Activated CD4-positive, alpha-beta T cell treated with anti-CD3 and anti-CD28 coated beads, Interleukin-2, Interleukin-4, amounts not matched to agents 100 ng/mL and 50 ng/mL, durations not matched to agents 16 hours and 8 hours (primary cell): ENCODE results near the gene PRKCQ.
"Not testable (repeated sequence)": the region's sequence is repeated elsewhere in the genome, so short reads cannot be mapped to it uniquely, and the experiment has no call there.

ENCODE experiments used
- DNase-seq: peaks from one replicate; pipeline ENCODE4 v3.0.0-alpha.2; 2020; ENCODE audit warnings: low spot score

PRKCQ gene

DNA sequence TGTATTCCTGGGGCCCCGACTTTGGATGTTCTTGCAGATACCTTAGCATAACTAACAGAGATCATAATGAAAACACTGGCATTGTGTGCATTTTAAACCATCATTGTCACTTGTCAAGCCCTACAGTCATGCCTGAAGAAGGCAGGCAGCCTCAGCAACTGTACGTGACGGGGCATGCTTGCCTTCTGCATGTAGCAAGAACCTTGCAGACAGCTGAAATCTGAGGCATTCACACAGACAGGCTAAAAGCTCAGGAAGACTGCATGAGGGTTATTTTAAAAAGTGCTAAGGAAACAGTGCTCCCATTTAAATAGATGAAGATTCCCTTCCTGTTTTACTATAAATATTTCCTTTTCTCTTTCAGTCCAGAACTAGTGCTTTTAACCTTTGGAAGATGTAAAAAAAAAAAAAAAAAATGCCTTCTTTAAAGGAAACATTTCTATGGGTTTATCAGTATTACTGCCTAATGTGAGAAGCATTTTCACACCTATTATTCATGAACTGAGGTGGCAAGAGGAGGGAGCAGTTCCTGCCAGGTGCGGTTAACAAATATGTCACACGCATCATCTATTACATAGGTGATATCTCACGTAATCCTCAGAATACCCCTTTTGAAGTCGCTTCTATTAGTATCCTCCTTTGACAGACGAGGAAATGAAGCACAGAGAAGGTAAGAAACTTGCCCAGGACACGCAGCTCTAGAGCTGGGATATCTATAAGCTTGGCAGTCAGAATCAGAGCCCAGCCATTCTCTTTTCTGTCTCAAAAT, 88.1 kb downstream of the PRKCQ start:
- DNase-seq: peak; percentile 67

DNA sequence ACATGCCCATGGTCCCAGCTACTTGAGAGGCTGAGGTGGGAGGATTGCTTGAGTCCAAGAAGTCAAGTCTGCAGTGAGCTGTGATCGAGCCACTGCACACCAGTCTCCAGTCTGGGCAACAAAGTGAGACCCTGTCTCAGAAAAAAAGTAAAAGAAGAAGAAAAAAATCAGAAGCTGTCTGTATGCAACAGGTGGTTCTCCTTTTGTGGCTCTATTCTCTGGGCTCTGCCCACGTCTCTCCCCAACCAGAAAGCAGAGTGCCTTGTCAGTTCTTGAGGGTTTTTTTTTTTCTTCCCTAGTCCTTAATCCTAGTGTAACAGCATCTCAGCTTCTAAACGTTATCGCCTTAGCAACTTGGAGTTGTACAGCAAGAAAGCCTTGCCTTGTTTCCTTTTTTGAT, 89.5 kb downstream of the PRKCQ start:
- DNase-seq: no peak

DNA sequence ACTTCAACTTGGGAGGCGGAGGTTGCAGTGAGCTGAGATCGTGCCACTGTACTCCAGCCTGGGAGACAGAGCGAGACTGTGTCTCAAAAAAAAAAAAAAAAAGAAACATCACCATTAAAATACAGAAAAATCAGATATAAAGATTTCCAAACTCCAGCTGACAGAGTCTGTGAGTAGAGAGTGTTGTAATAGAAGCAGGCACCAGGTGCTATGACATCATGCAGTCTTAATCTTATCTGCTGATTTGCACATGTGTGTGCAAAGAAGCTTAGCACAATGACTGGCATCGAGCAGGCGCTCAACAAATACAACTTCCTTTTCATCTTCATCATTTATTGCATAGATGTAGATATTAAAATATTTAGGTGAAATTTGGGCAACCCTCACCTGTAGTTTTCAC, 92.2 kb downstream of the PRKCQ start:
- DNase-seq: no peak

DNA sequence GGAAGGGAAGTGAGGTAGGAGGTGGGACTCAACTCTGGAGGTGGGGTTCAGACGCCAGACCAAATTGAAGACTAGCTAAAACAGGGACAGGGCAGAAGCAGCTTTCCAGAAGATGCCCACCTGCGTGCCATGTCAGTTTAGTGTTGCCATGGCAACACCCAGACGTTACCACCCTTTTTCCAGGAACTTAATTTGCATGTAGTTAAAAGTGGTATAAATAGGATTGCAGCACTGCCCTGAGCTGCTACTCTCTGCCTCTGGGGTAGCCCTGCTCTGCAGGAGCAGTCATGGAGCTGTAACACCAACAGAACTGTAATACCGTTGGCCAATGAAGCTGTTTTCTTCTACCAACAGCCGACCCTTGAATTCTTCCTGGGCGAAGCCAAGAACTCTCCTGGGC, 93.8 kb downstream of the PRKCQ start:
- no peak for DNase-seq

DNA sequence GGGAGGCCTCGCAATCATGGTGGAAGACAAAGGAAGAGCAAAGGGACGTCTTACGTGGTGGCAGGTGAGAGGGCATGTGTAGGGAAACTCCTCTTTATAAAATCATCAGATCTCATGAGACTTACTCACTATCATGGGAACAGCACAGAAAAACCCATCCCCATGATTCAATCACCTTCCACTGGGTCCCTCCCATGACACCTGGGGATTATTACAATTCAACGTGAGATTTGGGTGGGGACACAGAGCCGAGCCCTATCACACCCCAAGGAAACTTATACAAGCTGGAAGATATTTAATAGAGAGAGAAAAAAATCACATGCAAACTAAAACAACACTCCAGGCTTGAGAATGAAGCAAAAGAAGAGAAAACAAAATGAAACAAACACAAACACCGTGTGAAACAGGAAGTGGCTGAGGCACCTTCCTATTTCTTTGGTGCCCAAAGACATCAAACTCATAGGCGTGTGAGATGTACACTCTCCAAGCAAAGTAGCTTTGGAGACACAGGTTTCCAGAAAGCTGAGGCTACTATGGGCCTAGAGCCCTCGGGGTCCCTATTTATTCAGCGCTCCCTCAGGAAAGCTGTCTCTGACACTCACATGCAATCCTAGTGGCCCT, 97.2 kb downstream of the PRKCQ start:
- no peak for DNase-seq

DNA sequence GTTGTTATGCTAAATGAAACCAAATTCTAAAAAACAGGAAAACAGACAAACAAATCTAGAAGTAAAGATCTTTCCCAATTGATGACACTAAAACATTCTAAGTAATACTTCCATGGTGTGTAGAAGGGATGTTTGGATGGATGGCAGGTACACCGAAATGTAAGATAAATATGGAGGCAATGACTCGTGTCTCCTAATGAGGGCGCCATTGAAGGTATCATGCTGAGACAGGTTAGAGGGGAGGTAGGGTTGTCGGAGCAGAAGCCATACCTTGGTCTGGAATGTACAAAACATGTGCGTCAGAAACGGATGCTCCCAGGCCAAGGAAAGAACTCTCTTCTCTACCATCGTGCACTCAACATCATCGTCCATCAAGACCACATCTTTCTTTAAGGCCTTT, 101.4 kb downstream of the PRKCQ start:
- DNase-seq: no peak

DNA sequence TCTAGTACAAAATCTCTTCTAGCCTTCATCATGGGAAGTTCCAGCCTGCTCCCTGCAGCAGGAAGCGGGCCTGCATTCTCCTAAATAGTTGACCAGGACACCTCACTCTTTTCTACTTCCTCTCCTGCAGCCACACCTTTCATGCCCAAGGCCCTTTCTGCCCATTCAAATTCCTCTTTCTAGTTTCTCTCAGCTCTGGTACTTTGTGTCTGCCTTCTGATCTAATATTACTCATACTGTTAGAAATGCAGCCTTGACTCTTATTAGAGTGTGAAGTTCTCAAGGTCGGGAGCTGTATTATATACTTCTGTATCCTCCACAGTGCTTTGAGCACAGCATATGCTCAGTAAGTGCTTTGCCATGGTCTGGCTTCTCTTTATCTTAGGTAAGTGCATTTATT, 103.1 kb downstream of the PRKCQ start:
- no peak for DNase-seq

DNA sequence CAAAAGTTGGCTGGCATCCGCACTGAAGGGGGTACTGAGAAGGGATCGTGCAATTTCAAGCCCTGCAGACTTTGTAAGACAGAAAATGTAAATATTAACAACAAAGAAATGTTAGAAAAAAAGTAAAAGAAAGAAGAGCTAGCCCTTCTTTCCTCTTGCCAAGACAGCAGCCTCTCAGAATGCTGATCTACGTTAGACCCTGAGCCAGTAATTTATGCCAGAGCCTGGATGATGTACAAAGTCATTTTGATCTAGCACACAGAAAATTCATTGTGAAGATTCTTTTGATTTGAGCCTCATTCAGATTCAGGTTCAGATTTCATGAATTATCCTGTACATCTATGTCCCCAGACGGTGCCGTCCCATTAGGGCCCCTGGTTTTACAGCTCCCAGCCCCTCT, 105.2 kb downstream of the PRKCQ start:
- no peak for DNase-seq

DNA sequence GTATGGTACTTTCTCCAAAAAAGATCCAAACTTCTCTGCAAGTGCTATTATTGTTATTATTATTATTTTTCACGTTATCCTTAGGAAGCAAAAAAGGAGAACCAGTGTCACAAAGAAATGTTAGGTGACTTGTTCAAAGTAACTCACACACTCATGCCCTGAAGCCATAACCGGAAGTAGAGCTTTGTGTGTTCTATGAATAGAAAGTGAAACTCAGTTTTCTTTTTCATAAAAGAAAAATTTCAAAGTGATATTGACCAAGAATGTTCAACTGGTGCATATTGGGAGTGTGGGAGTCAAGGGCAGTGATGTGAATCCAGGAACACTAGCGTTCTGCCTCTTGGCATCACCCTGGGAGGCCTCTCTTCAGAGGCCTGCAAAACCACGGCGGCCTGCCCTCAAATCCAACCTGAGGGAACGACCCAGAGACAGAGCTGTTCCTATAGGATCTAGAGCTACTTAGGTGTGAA, 106.1 kb downstream of the PRKCQ start:
- DNase-seq: peak; percentile 73

DNA sequence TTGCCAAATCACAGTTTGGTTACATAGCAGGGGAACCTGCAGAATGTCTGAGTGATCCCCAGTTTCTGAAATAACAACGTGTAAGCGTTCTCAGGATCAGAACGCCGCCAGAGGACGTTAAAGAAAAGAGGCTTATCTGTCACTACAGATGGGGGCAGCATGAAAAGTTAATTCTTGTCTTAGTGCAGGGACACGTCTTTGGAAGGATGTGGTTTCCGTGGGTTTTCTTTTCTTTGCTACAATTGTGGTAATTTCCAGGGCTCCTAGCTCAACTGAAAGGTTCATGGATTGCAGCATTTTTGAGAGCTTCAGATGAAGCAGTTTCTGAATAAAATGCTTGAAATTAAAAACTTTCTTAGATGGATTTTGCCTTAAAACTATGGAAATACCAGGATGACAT, 106.6 kb downstream of the PRKCQ start:
- DNase-seq: peak; percentile 87

DNA sequence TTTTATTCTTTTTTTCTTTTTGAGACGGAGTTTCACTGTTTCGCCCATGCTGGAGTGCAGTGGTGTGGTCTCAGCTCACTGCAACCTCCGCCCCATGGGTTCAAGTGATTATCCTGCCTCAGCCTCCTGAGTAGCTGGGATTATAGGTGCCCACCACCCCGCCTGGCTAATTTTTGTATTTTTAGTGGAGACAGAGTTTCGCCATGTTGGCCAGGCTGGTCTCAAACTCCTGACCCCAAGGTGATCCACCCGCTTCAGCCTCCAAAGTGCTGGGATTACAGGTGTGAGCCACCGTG, 107.4 kb downstream of the PRKCQ start:
- DNase-seq: not testable (repeated sequence)

DNA sequence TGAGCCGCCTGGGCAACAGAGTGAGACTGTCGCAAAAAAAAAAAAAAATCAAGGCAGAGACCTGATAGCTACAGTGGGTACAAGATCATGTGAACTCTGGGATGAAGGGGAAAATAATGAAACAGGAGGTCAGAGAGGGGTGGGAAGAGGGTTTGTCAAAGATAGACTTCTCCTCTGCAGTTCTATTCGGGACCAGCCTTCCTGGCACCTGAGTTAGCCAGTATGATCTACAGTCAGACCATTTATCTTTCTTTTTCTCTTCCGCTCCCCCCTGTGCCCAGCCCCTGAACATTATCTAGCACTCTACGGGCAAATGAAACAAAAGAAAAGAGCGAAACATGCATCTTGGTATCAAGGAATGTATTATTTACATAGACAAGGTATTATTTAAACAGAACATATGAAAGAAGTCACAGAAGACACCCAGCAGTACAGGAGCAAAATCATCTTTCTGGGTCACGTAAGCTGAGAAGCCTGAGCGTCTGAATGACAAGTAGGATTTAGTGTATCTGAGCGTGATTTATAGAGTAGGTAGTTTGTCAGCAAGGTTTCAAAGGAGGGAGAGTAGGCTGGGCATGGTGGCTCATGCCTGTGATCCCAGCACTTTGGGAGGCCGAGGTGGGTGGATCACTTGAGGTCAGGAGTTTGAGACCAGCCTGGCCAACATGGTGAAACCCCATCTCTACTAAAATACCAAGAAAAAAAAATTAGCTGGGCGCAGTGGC, 109.0 kb downstream of the PRKCQ start:
- DNase-seq: no peak

DNA sequence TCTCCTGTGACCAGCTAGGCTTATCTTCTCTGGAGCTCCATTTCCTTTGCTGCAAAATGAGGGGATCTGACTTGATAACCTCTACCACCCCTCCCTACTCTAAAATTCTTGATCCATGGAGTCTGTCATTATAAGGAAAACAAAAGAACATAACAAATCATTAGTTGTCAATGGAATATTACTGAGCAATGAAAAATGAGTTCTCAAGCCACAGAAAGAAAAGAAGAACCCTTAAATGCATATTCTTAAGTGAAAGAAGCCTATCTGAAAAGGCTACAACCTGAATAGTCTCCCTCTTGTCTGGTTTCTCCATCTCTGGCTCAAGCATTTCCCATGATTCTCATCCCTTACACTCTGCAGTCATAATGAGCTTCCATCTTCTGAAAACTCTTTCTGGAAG, 110.4 kb downstream of the PRKCQ start:
- DNase-seq: no peak

DNA sequence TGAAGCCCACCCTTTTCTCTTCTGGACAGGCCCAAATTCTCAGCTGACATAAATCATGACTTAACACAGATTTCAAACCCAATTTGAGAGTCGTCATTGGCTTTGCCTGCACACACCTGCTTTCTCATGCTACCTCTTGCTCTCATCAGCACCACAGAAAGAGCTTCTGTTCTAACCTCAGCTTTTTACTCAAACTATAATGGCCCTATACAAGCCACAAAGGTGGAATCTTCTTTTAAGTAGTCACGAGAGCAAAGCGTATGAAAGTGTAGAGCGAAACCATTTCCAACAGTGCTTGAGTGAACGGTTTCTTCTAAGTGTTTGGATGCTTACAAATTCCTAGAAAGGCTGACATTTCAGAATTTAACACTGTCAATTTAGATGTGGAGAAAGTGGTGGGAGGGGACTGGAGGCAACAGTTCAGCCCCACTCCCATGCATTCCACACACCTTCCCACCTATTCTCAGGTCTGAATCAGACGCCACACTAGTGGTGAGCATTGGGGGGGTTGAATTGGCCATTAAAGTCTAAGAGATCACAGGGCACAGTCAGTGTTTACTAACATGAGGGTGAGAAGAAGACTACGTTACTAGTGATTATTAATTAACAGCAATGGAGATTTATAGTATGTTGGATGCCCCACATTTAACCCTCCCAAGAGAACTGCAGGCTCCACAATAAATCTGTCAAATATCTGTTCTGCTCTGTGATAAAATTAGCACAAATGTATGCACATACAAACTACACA, 114.0 kb downstream of the PRKCQ start:
- DNase-seq: peak; percentile 29

DNA sequence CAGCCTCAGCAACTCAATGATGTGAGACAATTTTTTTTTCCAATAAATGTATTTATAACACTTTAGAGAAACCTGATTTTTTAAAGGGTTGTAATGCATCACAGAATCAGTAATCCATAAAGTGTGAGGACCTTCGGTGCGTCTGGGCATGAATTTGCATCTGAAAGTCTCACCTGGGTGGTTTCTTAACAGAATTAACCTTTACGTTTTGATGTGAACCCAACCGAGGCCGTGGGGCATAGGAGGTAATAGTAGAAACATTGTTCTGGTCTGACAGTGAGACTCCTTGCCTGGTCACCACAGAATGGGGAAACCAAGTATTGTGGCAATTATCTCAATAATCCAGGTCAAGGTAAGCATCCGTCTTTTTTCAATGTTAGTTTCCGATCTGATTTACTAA, 114.6 kb downstream of the PRKCQ start:
- DNase-seq: no peak

DNA sequence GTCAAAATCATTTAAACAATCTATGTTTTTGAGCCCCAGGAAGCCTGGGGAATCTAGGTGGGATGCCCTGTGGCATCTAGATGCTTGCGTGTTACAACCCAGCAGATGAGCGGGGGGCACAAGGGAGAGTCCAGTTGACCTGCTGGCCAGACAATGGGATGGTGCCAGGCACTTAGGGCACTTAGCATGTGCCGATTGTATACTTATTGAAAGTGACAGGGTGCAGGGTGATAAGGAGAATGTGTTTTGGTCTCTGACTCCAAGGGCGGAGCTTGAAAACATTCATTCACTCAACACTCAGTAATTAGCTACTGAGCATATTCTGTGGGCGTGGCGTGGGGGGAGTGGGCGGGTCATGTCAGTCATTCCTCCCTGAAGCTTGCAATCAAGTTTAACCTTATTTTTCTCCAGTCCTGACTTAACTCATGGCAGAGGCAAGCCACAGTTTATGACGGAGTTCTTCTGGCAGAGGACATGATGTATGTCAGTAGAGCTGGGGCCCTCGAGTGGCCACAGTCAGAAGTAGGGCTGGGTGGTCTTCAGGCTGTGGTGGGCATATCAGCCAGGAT, 115.1 kb downstream of the PRKCQ start:
- DNase-seq: no peak

DNA sequence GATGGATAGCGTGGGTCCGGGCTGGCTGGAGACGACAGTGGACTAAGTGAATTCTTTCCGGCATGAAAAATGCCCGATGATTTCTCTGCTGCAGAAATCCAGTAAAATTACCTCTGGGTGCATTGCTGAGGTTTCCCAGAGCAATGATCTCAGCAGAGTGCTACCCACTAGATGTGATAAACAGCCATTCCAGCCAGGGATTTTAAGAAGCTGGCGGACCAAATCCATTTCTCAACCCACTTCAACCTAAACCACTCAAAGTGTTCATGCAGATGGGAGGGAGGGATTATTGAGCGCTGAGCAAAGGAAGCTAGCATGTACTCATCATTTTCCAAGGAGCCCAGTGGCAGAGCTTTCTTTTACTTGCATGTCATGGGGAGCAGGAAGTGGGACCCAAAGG, 116.7 kb downstream of the PRKCQ start:
- no peak for DNase-seq

DNA sequence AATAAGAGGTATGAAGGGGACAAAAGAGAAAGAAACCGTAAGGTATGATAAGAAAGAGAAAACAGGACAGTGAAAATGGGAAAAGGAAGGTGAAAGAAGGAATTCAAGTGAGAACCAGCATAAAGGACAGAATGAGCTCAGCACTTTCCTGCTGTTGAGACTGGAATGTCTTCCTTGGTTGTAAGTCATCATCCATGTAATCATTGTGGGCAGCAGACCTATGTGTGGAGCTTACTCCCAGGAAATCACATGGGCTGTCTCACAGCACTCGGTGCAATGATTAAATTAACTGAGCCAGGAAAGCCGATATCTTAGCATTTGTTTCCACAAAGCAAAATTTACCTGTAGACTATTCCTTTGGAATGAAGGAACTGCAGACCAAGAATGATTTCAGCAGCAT, 118.1 kb downstream of the PRKCQ start:
- DNase-seq: no peak

DNA sequence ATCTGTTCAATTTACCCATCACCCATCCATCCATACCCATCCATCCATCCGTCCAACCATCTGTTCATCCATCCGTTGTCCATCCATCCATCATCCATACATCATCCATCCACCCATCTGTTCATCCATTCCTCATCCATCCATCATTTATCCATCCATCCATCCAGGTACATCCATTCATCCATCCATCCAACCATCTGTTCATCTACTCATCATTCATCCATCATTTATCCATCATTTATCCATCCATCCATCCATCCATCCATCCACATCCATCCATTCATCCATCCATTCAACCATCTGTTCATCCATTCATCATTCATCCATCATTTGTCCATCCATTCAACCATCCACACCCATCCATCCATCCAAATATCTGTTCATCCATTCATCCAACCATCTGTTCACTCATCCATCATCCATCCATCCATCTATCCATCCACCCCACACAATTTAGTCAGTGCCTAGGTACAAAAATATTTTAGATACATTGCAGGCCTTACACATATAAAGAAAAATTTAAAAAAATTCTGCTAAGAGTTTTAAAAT, 119.1 kb downstream of the PRKCQ start:
- no peak for DNase-seq

DNA sequence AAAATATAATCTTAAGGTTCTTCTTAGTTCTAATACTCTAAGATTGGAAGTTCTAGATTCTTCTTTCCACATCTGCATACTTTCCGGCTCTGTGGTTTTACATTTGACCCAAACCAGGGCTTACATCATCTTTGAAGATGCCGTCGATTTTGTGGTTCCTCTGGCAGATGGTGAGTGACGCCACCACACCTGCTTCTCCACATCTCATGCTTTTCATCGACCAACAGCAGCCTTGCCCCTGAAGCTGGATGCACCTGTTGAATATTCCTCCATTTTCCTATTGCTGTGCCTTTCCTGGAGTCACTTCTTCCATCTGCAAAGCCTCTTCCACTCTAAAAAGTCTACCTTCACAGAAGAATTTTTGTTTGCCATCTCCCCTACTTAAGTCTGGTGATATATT, 121.3 kb downstream of the PRKCQ start:
- no peak for DNase-seq

DNA sequence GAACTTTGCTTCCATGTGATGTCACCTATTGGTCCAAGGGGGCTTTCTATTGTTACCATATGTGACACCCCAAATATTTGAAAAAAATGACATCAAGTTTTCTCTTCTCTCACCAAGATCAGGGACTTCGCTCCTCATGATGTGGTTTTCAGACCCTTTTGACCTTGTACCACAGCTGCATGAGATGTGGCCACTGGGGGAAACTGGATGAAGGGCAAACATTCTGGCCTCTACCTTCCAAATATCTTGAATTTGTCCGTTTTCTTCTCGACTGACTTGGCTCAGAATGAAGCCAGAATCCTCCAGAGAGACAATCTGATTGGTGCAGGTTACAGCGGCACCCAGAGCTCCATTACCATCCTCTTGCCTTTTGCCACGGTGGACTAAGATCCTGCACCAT, 122.7 kb downstream of the PRKCQ start:
- DNase-seq: no peak

DNA sequence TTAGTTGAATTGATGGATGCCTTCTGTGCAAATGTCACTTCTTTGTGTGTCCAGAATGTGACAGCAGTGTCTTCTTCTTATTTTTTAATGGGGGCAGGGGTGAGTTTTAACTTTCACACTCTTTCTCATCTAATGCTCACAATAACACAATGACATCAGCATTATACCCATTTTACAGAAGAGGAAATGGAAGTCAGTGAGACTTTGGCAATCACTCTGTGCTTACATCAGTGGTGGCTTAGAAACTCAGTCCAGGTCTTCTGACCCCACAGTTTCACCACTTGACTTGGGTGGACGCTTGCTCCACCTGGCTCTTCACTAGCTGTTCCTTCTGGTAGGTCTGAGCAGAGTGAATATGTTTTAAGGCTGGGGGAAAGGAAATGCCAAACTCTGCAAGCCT, 124.0 kb downstream of the PRKCQ start:
- DNase-seq: no peak
